Thyroid gland (tissue), 4 donors: ENCODE results near the gene SPNS2.

Source experiments
- POLR2A ChIP-seq, 2 donors: fragments of 450-650 bp; IDR thresholded peaks; one replicate each; pipeline ENCODE4 v1.6.1; 2017; ENCODE audit warnings: antibody characterized with exemption in 2 of 2, mild to moderate bottlenecking in 2 of 2, moderate library complexity in 1 of 2
- TF ChIP-seq, protein P1 (sequence below), 6 experiments: fragments of 200-600 bp in 3 of 6; fragments of 450-650 bp in 3 of 6; sonication (generic) in 3 of 6; IDR thresholded peaks; one replicate each; pipeline ENCODE4 v1.5.1; 2016 to 2019; ENCODE audit warnings: antibody characterized with exemption in 6 of 6, mild to moderate bottlenecking in 2 of 6, inconsistent platforms in 1 of 6, moderate library complexity in 1 of 6

DNA sequence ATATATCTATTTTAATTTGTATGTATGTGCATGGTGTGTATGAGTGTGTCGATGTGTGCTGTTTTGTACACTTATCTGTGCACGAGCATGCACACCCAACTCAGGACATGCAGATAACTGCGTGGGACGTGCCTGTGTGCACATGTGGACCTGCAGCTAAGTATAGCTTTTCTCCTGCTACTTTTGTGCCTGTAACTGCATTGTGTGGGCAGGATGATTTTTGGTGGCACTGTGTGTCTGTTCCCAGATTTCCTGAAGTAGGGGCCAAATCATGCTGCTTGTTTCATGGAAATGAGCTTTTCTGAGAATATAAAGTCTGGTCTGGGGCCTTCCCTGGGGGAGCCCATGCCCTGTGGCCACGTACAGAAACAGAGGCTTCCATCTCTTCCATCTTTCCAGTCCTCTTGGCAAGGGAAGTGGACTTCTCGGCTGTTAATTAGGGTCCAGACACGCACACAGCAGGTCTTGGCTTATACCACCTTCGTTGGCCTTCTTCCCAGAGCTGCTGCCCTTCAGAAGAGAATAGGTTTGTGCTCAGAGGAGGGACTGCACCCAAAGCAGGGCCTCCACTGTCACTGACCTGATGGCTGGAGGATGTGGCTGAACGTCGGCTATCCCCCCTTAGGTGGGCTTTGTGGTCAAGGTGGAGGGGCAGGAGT is 34.7 kb upstream of the SPNS2 start:
- TF ChIP-seq, protein P1, sequence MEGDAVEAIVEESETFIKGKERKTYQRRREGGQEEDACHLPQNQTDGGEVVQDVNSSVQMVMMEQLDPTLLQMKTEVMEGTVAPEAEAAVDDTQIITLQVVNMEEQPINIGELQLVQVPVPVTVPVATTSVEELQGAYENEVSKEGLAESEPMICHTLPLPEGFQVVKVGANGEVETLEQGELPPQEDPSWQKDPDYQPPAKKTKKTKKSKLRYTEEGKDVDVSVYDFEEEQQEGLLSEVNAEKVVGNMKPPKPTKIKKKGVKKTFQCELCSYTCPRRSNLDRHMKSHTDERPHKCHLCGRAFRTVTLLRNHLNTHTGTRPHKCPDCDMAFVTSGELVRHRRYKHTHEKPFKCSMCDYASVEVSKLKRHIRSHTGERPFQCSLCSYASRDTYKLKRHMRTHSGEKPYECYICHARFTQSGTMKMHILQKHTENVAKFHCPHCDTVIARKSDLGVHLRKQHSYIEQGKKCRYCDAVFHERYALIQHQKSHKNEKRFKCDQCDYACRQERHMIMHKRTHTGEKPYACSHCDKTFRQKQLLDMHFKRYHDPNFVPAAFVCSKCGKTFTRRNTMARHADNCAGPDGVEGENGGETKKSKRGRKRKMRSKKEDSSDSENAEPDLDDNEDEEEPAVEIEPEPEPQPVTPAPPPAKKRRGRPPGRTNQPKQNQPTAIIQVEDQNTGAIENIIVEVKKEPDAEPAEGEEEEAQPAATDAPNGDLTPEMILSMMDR (IDR thresholded peaks at IDR 0.05): no peak
- TF ChIP-seq POLR2A (IDR thresholded peaks at IDR 0.05): no peak
